H54 (cell line): ENCODE measurements around the gene GRID1.

Experiments used
- DNase-seq: peaks from one replicate; pipeline ENCODE4 v3.0.0; 2011; ENCODE audit warnings: low spot score, mixed read lengths; ENCODE audit not compliant: insufficient read length
- FAIRE-seq: peaks from 3 replicates; lab custom pipeline; 2011; peaks lifted over from hg19 to GRCh38; lab: Jason Lieb, UNC
- POLR2A ChIP-seq: IDR thresholded peaks from 2 replicates; pipeline ENCODE4 v1.6.1; 2011; ENCODE audit warnings: low read depth, mild to moderate bottlenecking, low read length

Gene GRID1

DNA sequence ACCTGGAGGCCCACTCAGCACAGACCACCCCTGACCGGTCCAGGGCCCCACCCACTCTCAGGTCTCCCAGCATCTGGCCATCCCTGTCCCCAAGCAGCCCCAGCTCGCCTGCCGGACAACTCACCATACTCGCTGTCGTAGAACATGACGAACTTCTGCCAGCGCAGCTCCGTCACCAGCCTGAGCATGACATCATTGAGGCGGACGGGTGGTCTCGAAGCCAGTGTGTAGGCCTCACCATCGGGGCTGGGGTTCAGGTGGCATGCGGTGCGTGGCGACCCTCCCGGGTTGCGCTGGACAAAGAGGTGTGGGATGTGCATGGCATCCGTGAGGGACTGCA, 160.4 kb downstream of the GRID1 start:
- TF ChIP-seq POLR2A = no peak
- DNase-seq (no peak), FAIRE-seq (no peak)

DNA sequence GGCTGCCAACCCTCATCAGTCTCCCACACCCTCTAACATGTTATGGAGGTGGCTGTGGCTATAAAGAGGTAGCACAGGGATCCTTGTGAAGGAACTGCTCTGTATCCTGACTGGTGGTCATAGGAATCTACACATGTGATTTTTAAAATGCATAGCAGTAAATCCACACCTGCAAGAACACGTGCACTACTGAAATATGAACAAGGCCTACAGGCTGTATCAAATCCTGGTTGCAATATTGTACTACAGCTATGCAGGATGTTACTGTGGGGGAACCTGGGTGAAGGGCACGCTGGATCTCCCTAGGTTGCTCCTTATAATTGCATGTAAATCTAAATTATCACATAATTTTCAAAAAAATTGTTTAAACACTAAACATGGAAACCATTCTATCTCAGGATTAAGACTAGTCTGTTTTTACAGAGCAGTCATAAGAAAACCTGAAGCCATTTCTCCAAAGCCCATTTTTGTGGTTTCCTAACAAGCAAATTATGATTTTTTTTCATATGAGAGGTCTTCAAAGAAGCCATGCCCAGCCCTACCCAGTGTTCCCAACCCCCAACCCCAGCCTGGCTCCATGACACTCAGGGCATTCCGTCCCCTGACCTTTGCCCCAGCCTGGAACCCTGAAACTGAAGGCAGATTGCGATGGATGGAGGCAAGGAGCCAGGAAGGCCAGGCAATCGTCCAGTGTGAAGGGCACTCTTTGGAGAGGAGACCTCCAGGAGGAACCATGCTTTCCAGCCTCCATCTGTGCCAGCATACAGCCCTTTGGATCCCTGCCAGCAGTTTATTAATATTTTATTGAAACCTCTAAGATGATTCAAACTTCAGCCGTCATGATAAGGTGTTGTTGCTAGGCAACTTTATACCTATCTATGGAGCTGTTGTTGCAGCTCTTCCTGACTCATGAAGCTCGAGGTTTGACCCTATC, 161.0 kb downstream of the GRID1 start:
- TF ChIP-seq POLR2A = no peak
- no peak for FAIRE-seq
- DNase-seq = no peak

DNA sequence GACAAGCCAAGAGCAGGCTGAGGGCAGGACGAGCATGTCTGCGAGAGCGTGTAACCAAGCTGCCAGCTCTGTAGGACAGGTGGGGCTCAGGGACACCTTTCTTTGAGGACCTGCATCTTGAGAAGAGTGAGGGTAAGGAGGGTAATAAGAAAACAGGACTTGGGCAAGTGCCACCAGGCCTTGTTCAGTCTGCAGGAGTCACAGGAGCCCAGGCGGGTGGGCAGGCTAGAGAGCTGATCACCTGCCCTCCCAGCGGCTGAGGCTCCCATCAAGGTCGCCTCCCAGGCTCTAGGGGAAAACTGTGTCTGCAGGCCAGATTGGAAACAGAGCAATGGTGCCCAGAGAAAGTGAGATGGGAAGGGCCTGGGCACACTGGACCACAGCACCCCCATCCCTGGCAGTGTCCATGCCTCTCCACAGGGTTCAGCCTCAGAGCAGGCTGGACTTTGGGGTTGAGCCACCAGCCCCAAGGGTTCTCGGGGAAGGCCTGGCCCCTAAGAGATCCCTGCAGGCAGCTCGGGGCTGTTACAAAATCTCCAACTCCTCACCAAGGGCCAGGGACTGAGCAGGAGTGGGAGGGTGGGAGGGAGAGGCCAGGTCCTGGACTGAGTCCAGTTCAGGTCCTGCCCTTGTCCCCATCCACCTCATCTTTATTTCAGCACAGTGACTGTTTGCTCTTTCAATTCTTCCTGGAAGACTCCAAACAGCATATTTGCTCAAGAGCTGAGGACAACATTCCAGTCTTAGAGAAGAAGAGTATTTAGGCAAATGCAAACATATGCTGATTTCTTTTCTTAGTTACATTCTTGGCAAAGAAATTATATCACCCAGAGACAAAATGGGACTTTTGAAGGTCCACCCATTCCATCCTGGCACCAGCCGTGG, 161.9 kb downstream of the GRID1 start:
- TF ChIP-seq POLR2A = no peak
- DNase-seq (no peak), FAIRE-seq (no peak)

DNA sequence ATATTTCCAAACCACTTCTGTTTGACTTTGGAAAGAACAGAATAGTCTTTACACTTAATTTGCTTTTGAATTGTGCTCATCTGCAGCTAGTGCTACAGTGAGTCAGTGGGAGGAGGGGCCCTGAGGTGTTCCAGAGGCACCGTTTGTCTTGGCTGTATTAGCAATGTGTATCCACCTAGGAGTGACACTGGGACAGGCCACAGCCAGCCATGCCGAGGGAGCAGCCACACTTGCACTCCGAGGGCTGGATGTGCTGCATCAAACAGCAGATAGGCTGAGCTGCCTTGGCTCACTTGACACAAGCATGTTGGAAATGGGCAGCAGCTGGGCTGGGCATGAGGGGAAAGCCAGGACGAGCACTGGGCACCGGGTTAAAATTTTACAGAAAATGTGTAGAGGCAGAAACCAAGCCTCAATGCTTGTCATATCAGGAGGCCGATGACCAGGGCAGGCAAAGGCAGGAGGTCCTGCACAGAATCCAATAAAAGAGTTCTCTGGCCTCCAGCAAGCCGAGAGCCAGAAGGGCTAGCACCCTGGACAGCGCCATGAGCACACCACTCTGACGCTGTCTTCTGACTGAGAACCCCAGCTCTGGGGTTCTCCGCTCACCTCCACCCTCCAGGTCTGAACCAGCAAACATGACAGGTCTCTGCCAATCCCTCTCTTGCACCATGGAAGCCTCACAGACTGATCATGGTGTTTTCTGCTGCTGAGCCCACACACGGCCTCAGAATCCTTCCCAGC, 163.3 kb downstream of the GRID1 start:
- DNase-seq = peak; percentile 45
- no peak for FAIRE-seq
- TF ChIP-seq POLR2A = no peak

DNA sequence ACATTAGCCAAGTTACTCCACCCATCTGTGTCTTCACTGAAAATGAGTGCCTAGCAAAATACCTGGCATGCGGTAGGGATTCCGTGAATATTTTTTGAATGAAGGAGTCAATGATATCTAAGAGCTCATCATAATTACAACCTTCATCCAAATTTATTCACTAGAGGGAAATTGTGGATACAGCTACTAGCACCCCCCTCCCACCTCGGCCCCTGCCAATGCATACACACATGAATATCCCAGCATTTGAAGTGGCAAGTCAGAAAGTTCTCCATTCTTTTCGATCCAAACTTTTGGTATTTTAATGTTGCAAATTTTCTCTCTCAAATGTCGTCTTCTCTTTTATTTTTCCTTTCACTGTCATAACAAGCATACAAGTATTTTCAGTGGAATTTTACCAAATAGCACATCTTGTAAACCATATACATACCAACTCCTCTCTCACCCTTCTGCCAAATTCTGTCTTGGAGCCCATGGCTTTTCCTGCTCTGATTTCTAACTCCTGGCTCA, 164.3 kb downstream of the GRID1 start:
- no peak for TF ChIP-seq POLR2A
- FAIRE-seq = no peak

DNA sequence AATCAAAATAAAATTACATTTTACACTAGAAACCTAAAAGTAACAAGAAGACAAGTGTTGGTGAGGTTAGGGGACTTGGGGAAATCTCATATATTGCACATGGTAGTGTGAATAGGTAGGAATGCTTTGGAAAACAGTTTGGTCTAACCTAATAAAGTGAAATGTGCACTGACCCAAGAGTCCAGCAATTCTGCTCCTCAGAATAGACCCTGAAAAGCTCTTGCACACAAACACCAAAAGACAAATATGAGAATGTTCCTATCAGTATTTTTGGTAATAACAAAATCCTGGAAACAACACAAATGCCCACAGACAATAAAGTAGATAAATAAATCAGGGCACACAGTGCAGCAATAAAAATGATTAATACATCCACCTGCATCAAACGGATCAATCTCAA, 165.7 kb downstream of the GRID1 start:
- FAIRE-seq (no peak), DNase-seq (no peak)
- no peak for TF ChIP-seq POLR2A

More for the DNA sequence above, 164.3 kb downstream of the GRID1 start:
- no peak for DNase-seq

DNA sequence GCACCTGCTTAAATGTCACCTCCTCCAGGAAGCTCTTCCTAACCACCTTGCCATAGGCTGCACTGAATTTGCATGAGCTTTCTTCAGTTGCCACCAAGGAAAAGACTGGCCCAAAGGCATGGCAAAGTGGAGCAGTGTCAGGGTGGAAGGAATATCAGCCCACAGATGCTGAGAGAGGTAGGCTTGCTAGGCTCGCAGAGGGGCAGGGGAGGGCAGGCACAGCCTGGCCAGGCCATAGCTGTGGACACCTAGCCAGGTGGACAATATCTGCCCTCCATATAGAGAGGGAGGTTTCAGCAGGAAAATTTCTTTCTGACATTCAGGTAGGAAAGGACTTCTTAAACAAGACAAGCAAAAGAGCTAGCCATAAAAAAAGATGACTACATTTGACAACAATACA, 166.3 kb downstream of the GRID1 start:
- no peak for FAIRE-seq
- TF ChIP-seq POLR2A = no peak
- DNase-seq = no peak

DNA sequence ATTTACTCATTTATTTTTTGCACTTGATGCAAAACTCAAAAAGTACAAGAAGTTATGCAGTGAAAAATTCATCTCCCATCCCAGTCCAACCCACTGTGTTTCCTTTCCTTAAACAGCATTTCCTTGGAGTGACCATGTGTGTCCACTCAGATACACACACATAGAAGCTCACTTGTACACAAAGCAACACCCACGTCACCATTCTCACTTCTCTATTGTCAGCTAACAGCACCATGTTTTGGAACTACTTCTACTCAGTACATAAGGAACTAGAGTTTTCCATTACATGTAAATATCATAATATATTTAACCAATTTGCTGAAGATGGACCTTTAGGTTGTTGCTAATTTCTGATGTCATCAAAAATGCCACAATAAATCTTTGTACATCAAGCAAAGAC, 167.6 kb downstream of the GRID1 start:
- DNase-seq (no peak), FAIRE-seq (no peak)
- no peak for TF ChIP-seq POLR2A

DNA sequence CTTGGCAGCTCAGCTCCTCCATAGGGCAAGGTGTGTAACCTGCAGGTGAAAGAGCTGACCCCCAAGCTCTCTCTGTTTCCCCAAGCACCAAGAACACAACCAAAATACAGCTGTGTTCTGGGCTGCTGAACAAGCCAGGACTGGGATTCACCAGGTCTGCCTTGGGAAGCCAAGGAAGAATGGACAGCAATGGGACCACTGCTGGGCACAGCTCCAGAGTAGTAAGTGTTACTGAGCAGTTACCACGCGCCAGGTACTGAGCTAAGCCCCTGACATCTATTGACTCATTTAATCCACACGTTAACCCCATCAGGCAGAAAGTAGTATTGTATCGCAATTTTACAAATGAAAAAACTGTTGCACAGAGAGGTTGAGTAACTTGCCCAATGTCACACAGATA, 168.3 kb downstream of the GRID1 start:
- no peak for FAIRE-seq
- no peak for TF ChIP-seq POLR2A
- no peak for DNase-seq

DNA sequence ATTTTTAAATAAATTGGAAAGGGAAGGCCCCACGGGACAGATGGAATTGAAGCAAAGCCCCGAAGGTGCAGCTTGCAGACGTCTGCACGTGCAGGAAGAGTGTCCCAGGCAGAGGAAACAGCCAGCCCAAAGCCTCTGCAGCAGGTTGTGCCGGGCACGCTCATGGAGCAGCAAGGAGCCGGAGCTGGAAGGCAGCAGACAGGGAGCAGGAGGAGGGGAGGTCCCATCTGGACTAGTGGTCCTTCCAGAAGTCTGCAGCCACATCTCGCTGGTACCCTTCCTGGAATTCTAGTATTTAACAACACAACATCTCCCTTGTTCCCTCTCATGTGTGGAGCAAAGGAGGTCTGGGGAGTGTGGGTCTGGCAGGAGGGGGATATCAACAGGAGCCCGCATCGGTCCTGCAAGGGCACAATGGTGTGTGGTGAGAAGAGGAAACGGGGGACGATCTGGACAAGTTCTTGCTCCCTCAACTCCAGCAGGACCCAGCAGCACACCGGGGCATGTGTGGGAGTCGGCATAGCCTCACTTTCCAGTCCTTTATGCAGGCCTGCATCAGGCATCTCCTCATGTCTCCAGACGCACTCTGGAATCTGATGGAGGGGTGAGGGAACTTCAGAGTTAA, 169.3 kb downstream of the GRID1 start:
- DNase-seq (no peak), FAIRE-seq (no peak)
- no peak for TF ChIP-seq POLR2A

DNA sequence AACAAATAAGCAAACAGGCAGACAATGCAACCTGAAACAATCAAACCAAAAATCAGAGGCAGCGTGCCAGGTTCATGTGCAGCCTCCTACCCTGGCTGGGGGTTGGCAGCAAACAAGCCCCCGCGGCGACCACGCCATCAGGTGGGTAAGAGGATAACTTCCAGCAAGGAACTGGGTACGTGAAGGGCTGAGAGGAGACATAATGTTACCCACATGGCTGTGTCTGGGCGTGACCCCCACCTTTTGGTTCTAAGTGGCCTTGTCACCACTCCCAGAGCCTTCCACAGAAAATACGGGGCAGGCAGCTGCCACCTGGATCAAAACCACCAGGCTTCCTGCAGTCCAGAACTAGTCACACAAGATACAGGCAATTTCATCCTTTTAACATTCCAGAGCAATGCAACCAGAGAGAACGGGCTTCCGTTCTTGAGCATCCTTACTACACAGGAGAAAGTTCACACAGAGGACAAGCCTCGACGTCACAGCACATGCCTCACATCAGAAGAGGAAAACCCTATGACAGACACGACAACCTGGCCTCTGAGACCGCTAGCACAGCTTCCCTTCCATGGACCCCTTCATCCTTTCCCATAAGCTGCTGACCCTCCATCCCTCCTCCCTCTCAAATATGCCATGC, 171.0 kb downstream of the GRID1 start:
- DNase-seq (no peak), FAIRE-seq (no peak)
- no peak for TF ChIP-seq POLR2A

DNA sequence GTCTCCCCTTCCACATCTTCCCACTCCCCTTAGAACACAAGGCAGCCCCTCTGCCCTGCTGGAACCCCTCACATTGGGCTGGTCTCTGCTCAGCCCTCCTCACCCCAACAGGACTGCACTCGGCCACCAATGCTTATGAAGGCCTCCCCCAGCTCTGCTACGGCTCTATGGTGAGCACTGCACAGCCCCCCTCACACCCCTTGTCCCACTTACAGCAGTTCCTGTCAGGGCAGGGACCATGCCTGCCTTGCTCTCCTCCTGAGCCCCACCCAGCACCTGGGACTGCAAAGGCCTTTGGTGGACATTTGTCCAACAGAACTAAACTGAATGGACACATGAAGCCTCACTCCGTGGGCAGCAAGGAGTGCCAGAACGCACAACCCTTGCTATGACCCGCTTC, 171.9 kb downstream of the GRID1 start:
- DNase-seq (no peak), FAIRE-seq (no peak)
- no peak for TF ChIP-seq POLR2A

DNA sequence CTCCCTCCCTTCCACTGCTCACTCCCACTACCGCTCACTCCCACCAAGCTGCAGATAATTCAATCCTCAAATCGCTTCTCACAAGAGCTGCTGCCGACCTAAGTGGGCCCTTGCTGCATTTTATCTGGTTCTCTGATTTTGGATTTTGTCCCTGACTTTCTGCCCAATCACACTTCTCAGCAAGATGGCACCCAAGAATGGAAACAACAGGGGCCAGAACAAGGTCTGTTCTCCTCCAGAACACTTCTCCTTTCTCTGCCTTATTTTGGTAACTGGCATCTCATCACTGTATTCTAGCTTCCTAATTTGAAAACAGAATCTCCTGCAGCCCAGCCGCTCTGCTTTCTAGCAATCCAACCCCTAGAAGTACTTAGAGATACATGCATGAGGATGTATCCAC, 172.8 kb downstream of the GRID1 start:
- no peak for TF ChIP-seq POLR2A
- no peak for DNase-seq
- no peak for FAIRE-seq

DNA sequence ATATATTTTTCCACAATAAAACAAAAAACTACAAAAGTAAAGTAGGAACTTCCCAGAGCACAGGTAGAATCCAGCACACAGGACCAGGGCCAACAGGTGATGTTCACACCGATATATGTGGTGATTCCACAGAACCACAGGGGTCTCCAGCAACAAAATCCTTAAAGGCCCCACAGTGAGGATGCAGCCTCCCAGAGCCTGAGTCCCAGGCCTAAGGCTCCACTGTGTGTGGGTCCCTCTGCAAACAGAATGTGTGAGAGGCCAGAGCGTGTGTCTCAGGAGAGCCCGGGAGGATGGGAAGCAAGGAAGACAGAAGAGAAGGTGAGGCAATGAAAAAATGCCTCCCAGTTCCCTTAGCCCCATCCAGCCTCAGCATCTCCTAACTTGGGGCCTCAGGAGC, 173.9 kb downstream of the GRID1 start:
- no peak for TF ChIP-seq POLR2A
- FAIRE-seq (no peak), DNase-seq (no peak)
